Neural cell (in vitro differentiated cells): ENCODE results near the gene ATF6B. TPM values are rescaled to one million over a fixed set of nuclear protein-coding genes. Genes with fewer than 3 reads are reported as not detected.

Experiments used
- H2AFZ ChIP-seq: fragments of 200-600, 300-800 bp; sonication (generic), shearing (Covaris generic); 2 replicates; pipeline ENCODE4 v1.6.0; 2014; ENCODE audit warnings: low read depth, mild to moderate bottlenecking, antibody characterized with exemption, low read length, moderate library complexity
- H3F3A ChIP-seq: fragments of 200-600 bp; shearing (Covaris generic); 2 replicates; pipeline ENCODE4 v1.6.1; 2016; ENCODE audit warnings: mild to moderate bottlenecking, moderate library complexity, mixed read lengths, antibody characterized with exemption, low read length; ENCODE audit not compliant: insufficient read depth, poor library complexity, severe bottlenecking
- H3K27ac ChIP-seq: fragments of 200-600, 300-800 bp; sonication (generic), shearing (Covaris generic); 2 replicates; pipeline ENCODE4 v1.5.1; 2014; ENCODE audit warnings: mild to moderate bottlenecking, low read length, moderate library complexity
- H3K27me3 ChIP-seq: fragments of 300-800, 200-600 bp; sonication (generic), shearing (Covaris generic); 2 replicates; pipeline ENCODE4 v1.6.0; 2014; ENCODE audit warnings: mild to moderate bottlenecking, low read depth, low read length, moderate library complexity; ENCODE audit not compliant: insufficient read depth
- H3K36me3 ChIP-seq: fragments of 300-800, 200-600 bp; sonication (generic), shearing (Covaris generic); 2 replicates; pipeline ENCODE4 v1.5.1; 2014; ENCODE audit warnings: mild to moderate bottlenecking, antibody characterized with exemption, low read length, moderate library complexity; ENCODE audit not compliant: insufficient read depth
- H3K4me2 ChIP-seq: fragments of 300-800, 200-600 bp; sonication (generic), shearing (Covaris generic); 2 replicates; pipeline ENCODE4 v1.6.0; 2014; ENCODE audit warnings: mild to moderate bottlenecking, low read length
- H3K4me3 ChIP-seq: fragments of 300-800, 200-600 bp; sonication (generic), shearing (Covaris generic); 2 replicates; pipeline ENCODE4 v1.5.1; 2014; ENCODE audit warnings: mild to moderate bottlenecking, low read length, moderate library complexity
- H3K79me2 ChIP-seq: fragments of 200-600 bp; shearing (Covaris generic); replicated peaks from 2 replicates; pipeline ENCODE4 v1.6.0; 2014; ENCODE audit warnings: mild to moderate bottlenecking, low read length, moderate library complexity; ENCODE audit not compliant: insufficient read depth
- H3K9ac ChIP-seq: fragments of 300-800, 200-600 bp; sonication (generic), shearing (Covaris generic); 2 replicates; pipeline ENCODE4 v1.6.1; 2016; ENCODE audit warnings: mild to moderate bottlenecking, low read length, mixed read lengths
- H3K9me2 ChIP-seq: fragments of 200-600 bp; shearing (Covaris generic); 2 replicates; pipeline ENCODE4 v1.6.1; 2016; ENCODE audit warnings: mild to moderate bottlenecking, low read length, mixed read lengths; ENCODE audit not compliant: insufficient read depth
- H3K9me3 ChIP-seq: fragments of 200-600, 300-800 bp; sonication (generic), shearing (Covaris generic); 2 replicates; pipeline ENCODE4 v1.6.1; 2016; ENCODE audit warnings: mild to moderate bottlenecking, mixed run types, low read length, moderate library complexity, mixed read lengths
- H4K20me1 ChIP-seq: fragments of 200-600 bp; shearing (Covaris generic); 2 replicates; pipeline ENCODE4 v1.6.1; 2016; ENCODE audit warnings: mild to moderate bottlenecking, mixed run types; ENCODE audit not compliant: insufficient read depth
- CTCF ChIP-seq: fragments of 450-650 bp; IDR thresholded peaks from 2 replicates; pipeline ENCODE4 v1.5.1; 2014; ENCODE audit warnings: antibody characterized with exemption, mild to moderate bottlenecking, moderate library complexity; ENCODE audit not compliant: poor library complexity, severe bottlenecking
- EP300 ChIP-seq: fragments of 450-650 bp; conservative IDR thresholded peaks from 2 replicates; pipeline ENCODE4 v1.6.1; 2014; ENCODE audit warnings: antibody characterized with exemption, mild to moderate bottlenecking, moderate library complexity; ENCODE audit not compliant: poor library complexity, severe bottlenecking
- EZH2 ChIP-seq: fragments of 200-600, 300-800 bp; shearing (Covaris generic), sonication (generic); IDR thresholded peaks from 2 replicates; pipeline ENCODE4 v1.6.1; 2014; ENCODE audit warnings: antibody characterized with exemption, low read length, borderline replicate concordance, mild to moderate bottlenecking; ENCODE audit not compliant: insufficient read depth, poor library complexity, severe bottlenecking
- MXI1 ChIP-seq: fragments of 450-650 bp; conservative IDR thresholded peaks from 2 replicates; pipeline ENCODE4 v1.6.1; 2014; ENCODE audit warnings: antibody characterized with exemption, mild to moderate bottlenecking; ENCODE audit not compliant: poor library complexity, severe bottlenecking
- POLR2AphosphoS5 ChIP-seq: IDR thresholded peaks from 2 replicates; pipeline ENCODE4 v1.6.1; 2012
- RAD21 ChIP-seq: fragments of 450-650 bp; conservative IDR thresholded peaks from 2 replicates; pipeline ENCODE4 v1.6.1; 2014; ENCODE audit warnings: antibody characterized with exemption, mild to moderate bottlenecking, moderate library complexity
- REST ChIP-seq: IDR thresholded peaks from 2 replicates; pipeline ENCODE4 v1.6.1; 2012; ENCODE audit warnings: borderline replicate concordance
- SMC3 ChIP-seq: fragments of 450-650 bp; conservative IDR thresholded peaks from 2 replicates; pipeline ENCODE4 v1.6.1; 2014; ENCODE audit warnings: antibody characterized with exemption, mild to moderate bottlenecking, moderate library complexity; ENCODE audit not compliant: poor library complexity
- TAF1 ChIP-seq: IDR thresholded peaks from 2 replicates; pipeline ENCODE4 v1.6.1; 2012; ENCODE audit warnings: low read depth
- polyA plus RNA-seq: library from polyadenylated mRNA; depleted of rRNA; stranded (reverse); fragments of >200 nt; gene quantifications from 2 replicates; pipeline ENCODE4 v1.2.3, GENCODE V29; 2014

The ATF6B gene
- polyA plus RNA-seq, 1 donor from 2014 or later: 44.3 TPM

- H3K79me2 ChIP-seq: peaks cover 9% of the 10 kb centered on the region
- H3K27ac ChIP-seq: peak within 1 kb of the TSS; percentile 93
- H3K4me3 ChIP-seq: peak within 1 kb of the TSS; percentile 79
- no peaks in the 10 kb centered on the region for H3K9me3 ChIP-seq
- H3K4me2 ChIP-seq: peak within 1 kb of the TSS; percentile 88
- H4K20me1 ChIP-seq: no peaks in the 10 kb centered on the region
- no peak within 1 kb of the TSS for H2AFZ ChIP-seq
- H3K9me2 ChIP-seq: no peaks in the 10 kb centered on the region
- TF ChIP-seq EP300 (no peak), POLR2AphosphoS5 (no peak), MXI1 (no peak), RAD21 (no peak), SMC3 (no peak), CTCF (no peak), REST (no peak), EZH2 (no peak), TAF1 (no peak)
- peaks cover 47% of the 10 kb centered on the region for H3K27me3 ChIP-seq
- peak within 1 kb of the TSS; percentile 86 for H3K9ac ChIP-seq
- H3F3A ChIP-seq: no peaks in the 10 kb centered on the region
- H3K36me3 ChIP-seq: no peaks in the 10 kb centered on the region
Measured at GRCh38 chr6:32151863-32152768, 24.1 kb upstream of the ATF6B start, which contains the start of gene PRRT1. PRRT1 (minus strand) TSS chr6:32151939; CDS start chr6:32151827, 112 bp downstream.

GRCh38 chr6:32151181-32151862, 23.3 kb upstream of the ATF6B start:
- no peak overlapping the region for H2AFZ ChIP-seq
- no peaks in the 10 kb centered on the region for H3K9me2 ChIP-seq
- H3K4me2 ChIP-seq: peak overlapping the region; percentile 51
- no peaks in the 10 kb centered on the region for H3F3A ChIP-seq
- H4K20me1 ChIP-seq: no peaks in the 10 kb centered on the region
- H3K36me3 ChIP-seq: no peaks in the 10 kb centered on the region
- peak overlapping the region; percentile 79 for H3K4me3 ChIP-seq
- H3K9me3 ChIP-seq: no peaks in the 10 kb centered on the region
- peak overlapping the region; percentile 53 for H3K9ac ChIP-seq
- TF ChIP-seq MXI1: peak; percentile 39
- TF ChIP-seq POLR2AphosphoS5: no peak
- no peak overlapping the region for H3K27ac ChIP-seq
- peaks cover 47% of the 10 kb centered on the region for H3K27me3 ChIP-seq
- peaks cover 9% of the 10 kb centered on the region for H3K79me2 ChIP-seq
